Measurements from ENCODE around the gene E2F1. TPM values are rescaled to one million over a fixed set of nuclear protein-coding genes. Genes with fewer than 3 reads are reported as not detected.
"Not testable (repeated sequence)": the region's sequence is repeated elsewhere in the genome, so short reads cannot be mapped to it uniquely, and the experiment has no call there.

The E2F1 gene
- total and polyA plus RNA-seq, 2 experiments from 2014 or later: 21.2 to 61.4 TPM

DNA sequence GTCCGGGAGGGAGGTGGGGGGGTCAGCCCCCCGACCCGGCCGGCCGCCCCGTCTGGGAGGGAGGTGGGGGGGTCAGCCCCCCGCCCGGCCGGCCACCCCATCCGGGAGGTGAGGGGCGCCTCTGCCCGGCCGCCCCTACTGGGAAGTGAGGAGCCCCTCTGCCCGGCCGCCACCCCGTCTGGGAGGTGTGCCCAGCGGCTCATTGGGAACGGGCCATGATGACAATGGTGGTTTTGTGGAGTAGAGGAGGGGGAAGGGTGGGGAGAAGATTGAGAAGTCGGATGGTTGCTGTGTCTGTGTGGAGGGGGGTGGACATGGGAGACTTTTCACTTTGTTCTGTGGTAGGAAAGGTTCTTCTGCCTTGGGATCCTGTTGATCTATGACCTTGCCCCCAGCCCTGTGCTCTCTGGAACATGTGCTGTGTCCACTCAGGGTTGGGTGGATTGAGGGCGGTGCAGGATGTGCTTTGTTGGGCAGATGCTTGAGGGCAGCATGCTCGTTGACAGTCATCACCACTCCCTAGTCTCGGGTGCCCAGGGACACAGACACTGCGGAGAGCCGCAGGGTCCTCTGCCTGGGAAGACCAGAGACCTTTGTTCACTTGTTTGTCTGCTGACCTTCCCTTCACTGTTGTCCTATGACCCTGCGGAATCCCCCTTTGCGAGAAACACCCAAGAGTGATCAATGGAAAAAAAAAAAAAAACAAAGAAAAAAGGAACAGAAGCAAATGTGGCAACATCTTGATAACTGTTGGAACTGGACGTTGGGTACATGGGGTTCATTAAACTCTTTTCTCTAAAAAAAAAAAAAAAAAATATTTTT is 15.7 kb upstream of the E2F1 start:
- TF ChIP-seq, protein P1, sequence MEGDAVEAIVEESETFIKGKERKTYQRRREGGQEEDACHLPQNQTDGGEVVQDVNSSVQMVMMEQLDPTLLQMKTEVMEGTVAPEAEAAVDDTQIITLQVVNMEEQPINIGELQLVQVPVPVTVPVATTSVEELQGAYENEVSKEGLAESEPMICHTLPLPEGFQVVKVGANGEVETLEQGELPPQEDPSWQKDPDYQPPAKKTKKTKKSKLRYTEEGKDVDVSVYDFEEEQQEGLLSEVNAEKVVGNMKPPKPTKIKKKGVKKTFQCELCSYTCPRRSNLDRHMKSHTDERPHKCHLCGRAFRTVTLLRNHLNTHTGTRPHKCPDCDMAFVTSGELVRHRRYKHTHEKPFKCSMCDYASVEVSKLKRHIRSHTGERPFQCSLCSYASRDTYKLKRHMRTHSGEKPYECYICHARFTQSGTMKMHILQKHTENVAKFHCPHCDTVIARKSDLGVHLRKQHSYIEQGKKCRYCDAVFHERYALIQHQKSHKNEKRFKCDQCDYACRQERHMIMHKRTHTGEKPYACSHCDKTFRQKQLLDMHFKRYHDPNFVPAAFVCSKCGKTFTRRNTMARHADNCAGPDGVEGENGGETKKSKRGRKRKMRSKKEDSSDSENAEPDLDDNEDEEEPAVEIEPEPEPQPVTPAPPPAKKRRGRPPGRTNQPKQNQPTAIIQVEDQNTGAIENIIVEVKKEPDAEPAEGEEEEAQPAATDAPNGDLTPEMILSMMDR (IDR thresholded peaks at IDR 0.05; ENCODE audit: low read depth, low read length): no peak

DNA sequence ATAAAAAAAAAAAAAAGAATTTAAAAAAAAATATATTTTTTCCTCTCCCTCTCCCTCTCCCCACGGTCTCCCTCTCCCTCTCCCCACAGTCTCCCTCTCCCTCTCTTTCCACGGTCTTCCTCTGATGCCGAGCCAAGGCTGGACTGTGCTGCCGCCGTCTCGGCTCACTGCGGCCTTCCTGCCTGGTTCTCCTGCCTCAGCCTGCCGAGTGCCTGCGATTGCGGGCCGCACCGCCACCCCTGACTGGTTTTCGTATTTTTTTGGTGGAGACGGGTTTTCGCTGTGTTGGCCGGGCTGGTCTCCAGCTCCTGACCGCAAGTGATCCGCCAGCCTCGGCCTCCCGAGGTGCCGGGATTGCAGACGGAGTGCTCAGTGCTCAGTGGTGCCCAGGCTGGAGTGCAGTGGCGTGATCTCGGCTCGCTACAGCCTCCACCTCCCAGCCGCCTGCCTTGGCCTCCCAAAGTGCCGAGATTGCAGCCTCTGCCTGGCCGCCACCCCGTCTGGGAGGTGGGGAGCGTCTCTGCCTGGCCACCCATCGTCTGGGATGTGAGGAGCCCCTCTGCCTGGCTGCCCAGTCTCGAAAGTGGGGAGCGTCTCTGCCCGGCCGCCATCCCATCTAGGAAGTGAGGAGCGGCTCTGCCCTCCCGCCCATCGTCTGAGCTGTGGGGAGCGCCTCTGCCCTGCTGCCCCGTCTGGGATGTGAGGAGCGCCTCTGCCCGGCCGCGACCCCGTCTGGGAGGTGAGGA is 14.7 kb upstream of the E2F1 start:
- H3K9me3 ChIP-seq (ENCODE audit: low read depth); H3K27me3 ChIP-seq; H3K27ac ChIP-seq; H3K4me3 ChIP-seq; H3K4me1 ChIP-seq (ENCODE audit: low read depth); DNase-seq (ENCODE audit: low read depth in 1 of 2, low spot score in 1 of 2); H3K36me3 ChIP-seq: not testable (repeated sequence)

More for the DNA sequence above, 15.7 kb upstream of the E2F1 start:
- H3K36me3 ChIP-seq: no peaks in the 10 kb centered on the region
- no peak overlapping the region for H3K27ac ChIP-seq
- H3K27me3 ChIP-seq: no peaks in the 10 kb centered on the region
- no peak for DNase-seq (ENCODE audit: low read depth in 1 of 2, low spot score in 1 of 2)
- no peak overlapping the region for H3K4me3 ChIP-seq
- no peaks in the 10 kb centered on the region for H3K4me1 ChIP-seq (ENCODE audit: low read depth)
- no peaks in the 10 kb centered on the region for H3K9me3 ChIP-seq (ENCODE audit: low read depth)

GRCh38 chr20:33698966-33699365 is 12.8 kb upstream of the E2F1 start:
- not testable (repeated sequence) for H3K4me3 ChIP-seq; H3K9me3 ChIP-seq (ENCODE audit: low read depth); H3K36me3 ChIP-seq; DNase-seq (ENCODE audit: low read depth in 1 of 2, low spot score in 1 of 2); H3K27ac ChIP-seq; H3K4me1 ChIP-seq (ENCODE audit: low read depth); H3K27me3 ChIP-seq

DNA sequence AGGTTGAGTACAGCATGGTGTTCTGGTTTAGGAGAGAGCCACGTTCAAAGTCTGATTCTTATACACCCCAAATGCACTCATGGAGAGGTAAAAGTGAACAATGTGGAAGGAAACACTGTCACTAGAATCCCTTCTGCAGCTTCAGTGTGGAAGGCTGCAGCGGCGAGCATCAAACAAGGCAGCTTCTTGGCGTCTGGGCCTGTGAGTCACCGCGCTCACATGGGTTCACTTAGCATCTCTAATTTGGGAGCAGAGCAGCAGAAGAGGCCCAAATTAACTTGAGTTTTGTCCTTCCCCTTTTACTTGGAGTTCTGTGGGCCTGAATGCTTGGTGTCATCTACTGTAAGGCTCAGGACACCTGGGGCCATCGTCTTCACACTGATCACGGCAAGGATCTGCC is 10.9 kb upstream of the E2F1 start:
- no peak overlapping the region for H3K4me3 ChIP-seq
- no peak overlapping the region for H3K27ac ChIP-seq
- peak in 1 of 2 donors; percentile 73 for DNase-seq (ENCODE audit: low read depth in 1 of 2, low spot score in 1 of 2)
- peaks cover 13% of the 10 kb centered on the region for H3K4me1 ChIP-seq (ENCODE audit: low read depth)
- H3K9me3 ChIP-seq (ENCODE audit: low read depth): no peaks in the 10 kb centered on the region
- no peaks in the 10 kb centered on the region for H3K27me3 ChIP-seq
- H3K36me3 ChIP-seq: no peaks in the 10 kb centered on the region
- TF ChIP-seq, protein P1 (IDR thresholded peaks at IDR 0.05; ENCODE audit: low read depth, low read length): no peak

- Histone ChIP-seq H3K4me3 (no peak overlapping the region), H3K27me3 (no peaks in the 10 kb centered on the region), H3K36me3 (no peaks in the 10 kb centered on the region), H3K27ac (no peak overlapping the region), H3K9me3 (ENCODE audit: low read depth) (no peaks in the 10 kb centered on the region), H3K4me1 (ENCODE audit: low read depth) (peaks cover 13% of the 10 kb centered on the region)
- no peak for DNase-seq (ENCODE audit: low read depth in 1 of 2, low spot score in 1 of 2)
- TF ChIP-seq, protein P1 (IDR thresholded peaks at IDR 0.05; ENCODE audit: low read depth, low read length): no peak
Measured at GRCh38 chr20:33696448-33696847, 10.3 kb upstream of the E2F1 start.

GRCh38 chr20:33694639-33695012 is 8.4 kb upstream of the E2F1 start:
- H3K36me3 ChIP-seq: no peaks in the 10 kb centered on the region
- DNase-seq (ENCODE audit: low read depth in 1 of 2, low spot score in 1 of 2): no peak
- no peak overlapping the region for H3K27ac ChIP-seq
- H3K27me3 ChIP-seq: no peaks in the 10 kb centered on the region
- H3K4me3 ChIP-seq: no peak overlapping the region
- H3K4me1 ChIP-seq (ENCODE audit: low read depth): peaks cover 17% of the 10 kb centered on the region
- TF ChIP-seq, protein P1 (IDR thresholded peaks at IDR 0.05; ENCODE audit: low read depth, low read length): no peak
- H3K9me3 ChIP-seq (ENCODE audit: low read depth): no peaks in the 10 kb centered on the region
